Endothelial cell of umbilical vein (primary cell): ENCODE data around the gene WDR37. TPM values are rescaled to one million over a fixed set of nuclear protein-coding genes. Genes with fewer than 3 reads are reported as not detected.

Experiments
- BruUV-seq: library from RNA; stranded (reverse); fragments of 400-500 nt; replicated peaks from 2 replicates; lab custom pipeline; 2021; lab: Mats Ljungman, UMichigan
- CTCF ChIA-PET: fragments of 300-600, 350-600 bp; sonication (Branson Sonifier 250); formaldehyde crosslinking; loops from one replicate; lab custom pipeline; 2021; ENCODE audit warnings: antibody characterized with exemption, inconsistent platforms; lab: Charles Lee
- POLR2A ChIA-PET: fragments of 300-600, 350-600 bp; sonication (Branson Sonifier 250); formaldehyde crosslinking; loops from one replicate; lab custom pipeline; 2021; ENCODE audit warnings: antibody characterized with exemption, inconsistent platforms; lab: Charles Lee
- DNase-seq: peaks from one replicate; pipeline ENCODE4 v3.0.0-alpha.2; 2011; ENCODE audit warnings: low read depth, low spot score
- FAIRE-seq: peaks from 2 replicates; lab custom pipeline; 2011; peaks lifted over from hg19 to GRCh38; lab: Jason Lieb, UNC
- H2AFZ ChIP-seq: 2 replicates; pipeline ENCODE4 v1.6.0; 2012; ENCODE audit warnings: low read depth, low read length, control low read depth, inconsistent platforms
- H3K27ac ChIP-seq: 2 replicates; pipeline ENCODE4 v1.5.1; 2011; ENCODE audit warnings: low read depth, mild to moderate bottlenecking, control low read depth, low read length, moderate library complexity; ENCODE audit not compliant: insufficient read depth
- H3K27me3 ChIP-seq, 2 experiments: 2 replicates each; pipeline versions ENCODE4 v1.6.0 to v1.6.1; 2011; ENCODE audit warnings: low read length in 2 of 2, mixed read lengths in 1 of 2; ENCODE audit not compliant: control insufficient read depth in 2 of 2, insufficient read depth in 2 of 2
- H3K36me3 ChIP-seq, 2 experiments: 2 replicates in 1 of 2; 3 replicates in 1 of 2; pipeline ENCODE4 v1.5.1; 2011; ENCODE audit warnings: low read length in 2 of 2, mild to moderate bottlenecking in 1 of 2, moderate library complexity in 1 of 2; ENCODE audit not compliant: control insufficient read depth in 2 of 2, insufficient read depth in 2 of 2; ENCODE audit errors: extremely low read depth in 1 of 2
- H3K4me1 ChIP-seq: 3 replicates; pipeline ENCODE4 v1.5.1; 2011; ENCODE audit warnings: mild to moderate bottlenecking, low read length; ENCODE audit not compliant: control insufficient read depth, insufficient read depth; ENCODE audit errors: extremely low read depth
- H3K4me2 ChIP-seq: 2 replicates; pipeline ENCODE4 v1.6.1; 2011; ENCODE audit warnings: low read length, control low read depth, mixed read lengths; ENCODE audit not compliant: insufficient read depth
- H3K4me3 ChIP-seq, 3 experiments: fragments of 200-600 bp in 1 of 3; sonication (generic), shearing (Covaris generic) in 1 of 3; replicated peaks in 1 of 3; 2 replicates each; pipeline ENCODE4 v1.5.1; 2011 to 2016; ENCODE audit warnings: control low read depth in 3 of 3, low read length in 3 of 3, mild to moderate bottlenecking in 2 of 3, inconsistent platforms in 1 of 3, low read depth in 1 of 3, moderate library complexity in 1 of 3; ENCODE audit not compliant: insufficient read depth in 1 of 3
- H3K79me2 ChIP-seq: 2 replicates; pipeline ENCODE4 v1.6.0; 2012; ENCODE audit warnings: low read length, inconsistent platforms; ENCODE audit not compliant: control insufficient read depth, insufficient read depth
- H3K9ac ChIP-seq: replicated peaks from 2 replicates; pipeline ENCODE3; 2011; ENCODE audit warnings: low read length, control low read depth; ENCODE audit not compliant: insufficient read depth; ENCODE audit errors: extremely low read depth
- H3K9me1 ChIP-seq: replicated peaks from 3 replicates; pipeline ENCODE4 v1.6.0; 2011; ENCODE audit warnings: mild to moderate bottlenecking, low read length; ENCODE audit not compliant: control insufficient read depth, insufficient read depth; ENCODE audit errors: extremely low read depth
- H3K9me3 ChIP-seq: replicated peaks from 2 replicates; pipeline ENCODE4 v1.5.1; 2012; ENCODE audit warnings: low read length, inconsistent platforms; ENCODE audit not compliant: control insufficient read depth, insufficient read depth
- H4K20me1 ChIP-seq: replicated peaks from 2 replicates; pipeline ENCODE3; 2011; ENCODE audit warnings: mild to moderate bottlenecking, low read length; ENCODE audit not compliant: control insufficient read depth, insufficient read depth; ENCODE audit errors: extremely low read depth
- EZH2 ChIP-seq: IDR thresholded peaks from 2 replicates; pipeline ENCODE4 v1.6.1; 2012; ENCODE audit warnings: borderline replicate concordance, low read depth, mild to moderate bottlenecking, moderate library complexity, low read length, inconsistent platforms; ENCODE audit not compliant: severe bottlenecking
- FOS ChIP-seq: IDR thresholded peaks from 2 replicates; pipeline ENCODE4 v1.6.1; 2011; ENCODE audit warnings: mild to moderate bottlenecking, low read length, moderate library complexity, borderline replicate concordance; ENCODE audit not compliant: insufficient read depth
- GATA2 ChIP-seq: IDR thresholded peaks from 2 replicates; pipeline ENCODE4 v1.7.0; 2011; ENCODE audit warnings: low read depth, mild to moderate bottlenecking, moderate library complexity, mixed read lengths, low read length; ENCODE audit not compliant: insufficient read length, insufficient read depth
- JUN ChIP-seq: IDR thresholded peaks from 2 replicates; pipeline ENCODE4 v1.6.1; 2011; ENCODE audit warnings: borderline replicate concordance, low read depth; ENCODE audit not compliant: insufficient read length, insufficient read depth
- MYC ChIP-seq: IDR thresholded peaks from one replicate; pipeline ENCODE4 v1.6.1; 2011; ENCODE audit warnings: mild to moderate bottlenecking, low read depth, low read length
- POLR2A ChIP-seq: IDR thresholded peaks from 2 replicates; pipeline ENCODE4 v1.6.1; 2012; ENCODE audit warnings: low read depth, mild to moderate bottlenecking, control low read depth, low read length
- POLR2AphosphoS5 ChIP-seq: IDR thresholded peaks from 2 replicates; pipeline ENCODE4 v1.6.1; 2012; ENCODE audit warnings: low read depth, mild to moderate bottlenecking, control low read depth, low read length, moderate library complexity; ENCODE audit not compliant: insufficient read depth
- dilution Hi-C: fragments of 300-500 bp; cut with MboI; formaldehyde crosslinking; loops from one replicate; pipeline ENCODE4 v1.15.0; 2019; ENCODE audit warnings: low sequenced_read_pairs; ENCODE audit not compliant: extremely low pct_ligation_motif_present
- intact Hi-C: fragments of 100-400 bp; cut with micrococcal nuclease; formaldehyde crosslinking; loops from one replicate; pipeline ENCODE4 v1.10.0; 2022
- polyA plus RNA-seq, 4 experiments: library from polyadenylated mRNA; depleted of rRNA in 3 of 4; stranded (reverse) in 3 of 4; unstranded in 1 of 4; fragments of >200 nt; gene quantifications; 2 replicates each; pipeline versions ENCODE4 v1.2.1 to v1.2.3, GENCODE V29; 2011 to 2012; ENCODE audit warnings: missing spikeins in 1 of 4
- total RNA-seq: library from RNA; stranded (reverse); gene quantifications from 2 replicates; pipeline ENCODE4 v1.2.3, GENCODE V29; 2021
- TF ChIP-seq, protein P1 (sequence below): IDR thresholded peaks from 2 replicates; pipeline ENCODE4 v1.6.1; 2011; ENCODE audit not compliant: insufficient read depth, insufficient read length
- TF ChIP-seq, protein P2 (sequence below), 2 donors: IDR thresholded peaks; 1 replicate in 1 of 2; 2 replicates in 1 of 2; pipeline ENCODE4 v1.5.1; 2011; ENCODE audit warnings: low read length in 2 of 2, mild to moderate bottlenecking in 2 of 2, moderate library complexity in 2 of 2, control low read depth in 1 of 2, inconsistent platforms in 1 of 2, low read depth in 1 of 2; ENCODE audit not compliant: insufficient read depth in 1 of 2; ENCODE audit errors: extremely low read depth in 1 of 2

WDR37 gene
- total and polyA plus RNA-seq, 2 donors (not counting 3 experiments of a cell fraction or from before 2014, with no cell fraction given), result 21.7 to 25.5 TPM

DNA sequence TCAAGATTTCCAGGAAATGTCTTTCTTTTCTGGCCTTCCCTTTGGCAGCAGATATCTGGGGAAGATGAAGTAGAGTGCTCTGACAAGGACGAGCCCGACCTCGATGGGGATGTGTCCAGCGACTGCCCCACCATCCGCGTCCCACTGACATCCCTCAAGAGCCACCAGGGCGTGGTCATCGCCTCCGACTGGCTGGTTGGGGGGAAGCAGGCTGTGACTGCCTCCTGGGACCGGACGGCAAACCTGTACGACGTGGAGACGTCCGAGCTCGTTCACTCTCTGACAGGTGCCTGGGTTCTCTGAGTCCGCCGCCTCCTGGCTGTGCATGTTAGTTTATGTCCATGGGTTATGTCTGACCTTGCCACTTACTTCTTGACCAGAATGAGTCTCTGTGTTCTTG, 47.4 kb downstream of the WDR37 start:
- Histone ChIP-seq H4K20me1 (no peaks in the 10 kb centered on the region), H3K4me2 (no peak overlapping the region), H2AFZ (no peak overlapping the region), H3K9me3 (no peaks in the 10 kb centered on the region), H3K4me1 (no peaks in the 10 kb centered on the region), H3K9me1 (no peaks in the 10 kb centered on the region), H3K9ac (no peak overlapping the region), H3K27ac (no peak overlapping the region), H3K79me2 (peaks cover 3% of the 10 kb centered on the region), H3K36me3 (peaks cover 8 to 35% of the 10 kb centered on the region in 2 experiments), H3K4me3 (no peak overlapping the region), H3K27me3 (no peaks in the 10 kb centered on the region)
- no TSS peak for BruUV-seq
- DNase-seq, result no peak
- TF ChIP-seq POLR2A (no peak), JUN (no peak), POLR2AphosphoS5 (no peak), FOS (no peak), GATA2 (no peak), EZH2 (no peak), MYC (no peak)
- TF ChIP-seq, protein P1, sequence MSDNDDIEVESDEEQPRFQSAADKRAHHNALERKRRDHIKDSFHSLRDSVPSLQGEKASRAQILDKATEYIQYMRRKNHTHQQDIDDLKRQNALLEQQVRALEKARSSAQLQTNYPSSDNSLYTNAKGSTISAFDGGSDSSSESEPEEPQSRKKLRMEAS, result no peak
- TF ChIP-seq, protein P2, sequence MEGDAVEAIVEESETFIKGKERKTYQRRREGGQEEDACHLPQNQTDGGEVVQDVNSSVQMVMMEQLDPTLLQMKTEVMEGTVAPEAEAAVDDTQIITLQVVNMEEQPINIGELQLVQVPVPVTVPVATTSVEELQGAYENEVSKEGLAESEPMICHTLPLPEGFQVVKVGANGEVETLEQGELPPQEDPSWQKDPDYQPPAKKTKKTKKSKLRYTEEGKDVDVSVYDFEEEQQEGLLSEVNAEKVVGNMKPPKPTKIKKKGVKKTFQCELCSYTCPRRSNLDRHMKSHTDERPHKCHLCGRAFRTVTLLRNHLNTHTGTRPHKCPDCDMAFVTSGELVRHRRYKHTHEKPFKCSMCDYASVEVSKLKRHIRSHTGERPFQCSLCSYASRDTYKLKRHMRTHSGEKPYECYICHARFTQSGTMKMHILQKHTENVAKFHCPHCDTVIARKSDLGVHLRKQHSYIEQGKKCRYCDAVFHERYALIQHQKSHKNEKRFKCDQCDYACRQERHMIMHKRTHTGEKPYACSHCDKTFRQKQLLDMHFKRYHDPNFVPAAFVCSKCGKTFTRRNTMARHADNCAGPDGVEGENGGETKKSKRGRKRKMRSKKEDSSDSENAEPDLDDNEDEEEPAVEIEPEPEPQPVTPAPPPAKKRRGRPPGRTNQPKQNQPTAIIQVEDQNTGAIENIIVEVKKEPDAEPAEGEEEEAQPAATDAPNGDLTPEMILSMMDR (IDR thresholded peaks at IDR 0.05; ENCODE audit: extremely low read depth in 1 of 2, insufficient read depth in 1 of 2, low read depth in 1 of 2, low read length in 2 of 2), result no peak
- CTCF ChIA-PET, result no interaction called here
- dilution Hi-C loops (no loop called here), intact Hi-C loops (no loop called here)
- POLR2A ChIA-PET, result no interaction called here
- FAIRE-seq, result no peak
